ENCODE results near the gene LMOD1.

LMOD1 gene

GRCh38 chr1:201892211-201892610 lies 54.1 kb downstream of the LMOD1 start:
- no peak for DNase-seq (ENCODE audit: low read depth)

- DNase-seq (ENCODE audit: low read depth) = no peak
Measured at GRCh38 chr1:201891451-201892045, 54.8 kb downstream of the LMOD1 start.

DNA sequence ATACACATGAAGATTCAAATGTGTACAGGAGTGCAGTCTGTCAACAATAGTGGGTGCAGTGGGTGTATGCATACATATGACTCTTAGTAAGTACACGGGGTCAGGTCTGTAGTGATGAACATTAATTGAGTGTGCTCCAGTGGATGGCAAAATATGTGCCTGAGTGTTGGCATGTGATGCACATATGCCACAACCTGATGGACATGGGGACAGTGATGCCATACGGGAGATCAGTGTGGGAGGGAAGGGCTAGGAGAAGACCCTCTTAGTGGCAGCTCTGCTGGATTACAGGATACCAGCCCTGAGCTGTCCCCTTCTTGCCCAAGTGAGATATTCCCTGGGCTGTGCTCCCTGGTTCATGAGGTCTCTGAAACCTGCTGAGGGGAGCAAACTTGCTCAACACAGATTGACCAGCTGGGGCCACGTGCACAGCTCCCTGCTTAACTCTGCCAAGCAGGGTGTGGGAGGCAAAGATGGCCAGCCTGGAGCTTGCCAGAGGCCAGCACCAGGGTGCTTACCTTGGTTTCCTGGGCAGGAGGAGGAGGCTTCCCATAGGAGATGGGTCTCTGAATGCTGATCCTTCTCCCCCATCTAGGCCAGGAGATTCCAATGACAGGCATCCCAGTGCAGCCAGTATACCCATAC lies 55.4 kb downstream of the LMOD1 start:
- DNase-seq (ENCODE audit: low read depth) = no peak

DNA sequence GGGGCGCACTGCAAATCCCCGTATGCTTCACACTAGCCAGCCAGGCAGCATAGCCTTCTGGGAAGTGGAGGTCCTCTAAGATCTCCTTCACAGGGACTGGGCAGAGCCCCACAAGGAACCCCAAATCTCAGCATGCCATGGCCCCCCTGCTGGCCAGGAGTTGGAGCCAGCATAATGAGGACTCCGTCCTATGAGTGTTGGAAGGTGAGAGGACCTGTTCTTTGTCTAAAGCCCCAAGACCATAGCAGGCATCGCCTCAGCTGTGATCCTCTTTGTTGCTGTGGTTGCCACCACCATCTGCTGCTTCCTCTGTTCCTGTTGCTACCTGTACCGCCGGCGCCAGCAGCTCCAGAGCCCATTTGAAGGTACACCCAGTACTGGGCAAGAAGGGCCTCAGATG lies 56.1 kb downstream of the LMOD1 start:
- DNase-seq (ENCODE audit: low read depth) = no peak

GRCh38 chr1:201889090-201889968 lies 57.0 kb downstream of the LMOD1 start:
- DNase-seq (ENCODE audit: low read depth) = no peak

DNA sequence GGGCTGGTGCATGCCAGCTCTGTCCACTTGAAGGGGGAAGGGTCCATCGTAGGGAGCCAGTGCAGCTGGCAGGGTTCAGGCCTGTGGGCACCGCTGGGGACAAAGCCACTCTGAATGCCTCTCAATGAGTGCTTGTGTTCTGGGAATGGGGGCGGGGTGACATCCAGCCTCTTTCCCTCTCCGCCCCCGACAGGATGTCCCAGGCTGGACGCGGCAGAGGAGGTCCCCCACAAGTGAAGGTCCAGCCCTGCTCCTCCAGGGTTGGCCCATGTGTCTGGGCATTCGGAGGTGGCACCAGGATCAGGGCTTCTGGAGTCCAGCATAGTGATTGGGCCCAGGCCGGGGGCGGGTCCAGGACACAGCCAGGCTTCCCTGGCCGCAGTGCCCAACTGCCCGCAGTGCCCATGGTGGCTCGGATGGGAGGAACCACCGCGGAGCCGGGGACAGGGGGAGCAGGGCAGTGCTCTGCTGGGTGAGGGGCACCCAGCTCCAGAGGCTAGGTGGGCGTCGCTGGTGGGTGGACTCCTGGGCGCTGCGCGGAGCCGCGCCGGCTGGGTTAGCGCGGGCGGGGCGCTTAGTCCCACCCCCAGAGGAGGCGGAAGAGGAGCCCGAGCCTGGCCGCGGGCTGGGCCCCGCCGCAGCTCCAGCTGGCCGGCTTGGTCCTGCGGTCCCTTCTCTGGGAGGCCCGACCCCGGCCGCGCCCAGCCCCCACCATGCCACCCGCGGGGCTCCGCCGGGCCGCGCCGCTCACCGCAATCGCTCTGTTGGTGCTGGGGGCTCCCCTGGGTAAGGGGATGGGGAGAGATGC lies 57.9 kb downstream of the LMOD1 start, which contains the start of gene SHISA4:
SHISA4 (plus strand) TSS at position 617 of the 808 bp plus-strand sequence; CDS start at position 714, 97 bp downstream.
- no peak for DNase-seq (ENCODE audit: low read depth)

DNA sequence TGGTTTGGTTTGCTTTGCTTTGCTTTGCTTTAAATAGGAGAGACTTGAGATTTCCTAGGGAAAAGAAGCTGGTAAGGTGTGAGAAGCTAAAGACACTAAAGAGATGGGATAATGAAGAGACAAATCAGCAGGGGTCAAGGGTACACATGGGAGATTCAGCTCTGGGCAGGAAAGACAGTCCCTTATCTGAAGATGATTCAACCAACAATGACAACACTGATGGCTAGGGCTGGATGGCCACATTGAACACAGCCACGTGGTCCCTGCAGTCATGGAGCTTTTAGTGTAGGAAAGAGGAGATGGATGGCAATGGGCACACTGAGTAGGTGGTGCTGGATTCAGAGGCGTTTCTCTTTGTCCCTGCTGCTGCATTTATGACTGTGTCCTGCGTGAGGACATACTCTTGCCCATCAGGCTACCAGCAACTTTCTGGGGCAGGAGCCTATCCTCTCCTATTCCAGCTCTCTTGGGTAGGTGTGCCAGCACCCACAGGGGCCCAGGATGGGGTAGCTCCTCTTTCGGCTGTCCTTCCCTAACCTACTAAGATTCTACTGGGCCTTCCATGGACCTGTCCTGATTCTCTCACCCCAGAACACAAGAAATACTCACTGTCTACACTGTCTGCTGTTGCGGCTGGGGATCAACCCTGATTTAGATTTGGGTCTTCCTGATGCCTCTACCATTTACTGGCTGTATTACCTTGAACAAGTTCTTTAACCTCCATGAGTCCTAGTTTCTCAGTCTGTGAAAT lies 59.1 kb downstream of the LMOD1 start:
- DNase-seq (ENCODE audit: low read depth) = no peak

- no peak for DNase-seq (ENCODE audit: low read depth)
Measured at GRCh38 chr1:201886103-201886885, 60.1 kb downstream of the LMOD1 start.

GRCh38 chr1:201885531-201886075 lies 60.7 kb downstream of the LMOD1 start:
- no peak for DNase-seq (ENCODE audit: low read depth)

DNA sequence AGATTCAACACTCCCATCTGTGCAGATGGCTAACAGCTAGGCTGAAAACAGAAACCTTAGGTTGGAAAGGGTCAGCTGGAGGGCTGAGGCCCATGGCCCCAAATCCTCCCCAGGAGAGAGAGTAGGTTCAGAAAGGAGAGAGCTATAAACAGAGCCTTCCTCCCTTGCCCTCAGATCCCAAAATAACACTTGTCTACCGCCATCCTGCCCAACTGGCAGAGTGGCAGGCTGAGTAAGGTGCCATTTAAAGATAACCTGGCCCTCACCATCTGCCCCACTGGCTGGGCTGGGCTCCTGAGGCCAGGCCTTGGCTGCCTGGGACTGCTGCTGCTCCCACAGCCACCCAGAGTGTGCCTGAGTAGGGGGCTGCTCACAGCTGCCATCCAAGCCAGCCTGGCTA lies 61.9 kb downstream of the LMOD1 start:
- no peak for DNase-seq (ENCODE audit: low read depth)

DNA sequence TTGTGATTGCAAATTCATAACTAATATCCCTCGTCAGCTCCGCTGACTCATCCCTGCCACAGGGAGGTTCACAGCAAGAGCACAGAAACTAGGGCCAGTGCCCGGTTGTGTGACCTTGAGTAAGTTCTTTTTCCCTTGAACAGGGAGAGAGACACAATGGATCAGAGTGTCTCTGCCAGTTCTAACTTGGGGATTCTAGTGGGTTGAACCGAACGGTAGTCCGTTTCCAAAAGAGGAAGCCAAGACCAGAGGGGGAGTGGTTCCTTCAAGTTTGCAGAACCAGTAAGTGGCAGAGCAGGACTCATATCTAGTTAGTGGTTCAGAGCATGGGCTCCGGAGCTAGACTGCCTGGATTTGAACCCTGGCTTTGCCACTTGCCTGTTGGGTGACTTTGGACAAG lies 62.6 kb downstream of the LMOD1 start:
- no peak for DNase-seq (ENCODE audit: low read depth)

GRCh38 chr1:201883266-201883665 lies 63.1 kb downstream of the LMOD1 start:
- DNase-seq (ENCODE audit: low read depth) = no peak

GRCh38 chr1:201882665-201883132 lies 63.6 kb downstream of the LMOD1 start:
- no peak for DNase-seq (ENCODE audit: low read depth)

GRCh38 chr1:201881617-201882016 lies 64.7 kb downstream of the LMOD1 start:
- DNase-seq (ENCODE audit: low read depth) = no peak

DNA sequence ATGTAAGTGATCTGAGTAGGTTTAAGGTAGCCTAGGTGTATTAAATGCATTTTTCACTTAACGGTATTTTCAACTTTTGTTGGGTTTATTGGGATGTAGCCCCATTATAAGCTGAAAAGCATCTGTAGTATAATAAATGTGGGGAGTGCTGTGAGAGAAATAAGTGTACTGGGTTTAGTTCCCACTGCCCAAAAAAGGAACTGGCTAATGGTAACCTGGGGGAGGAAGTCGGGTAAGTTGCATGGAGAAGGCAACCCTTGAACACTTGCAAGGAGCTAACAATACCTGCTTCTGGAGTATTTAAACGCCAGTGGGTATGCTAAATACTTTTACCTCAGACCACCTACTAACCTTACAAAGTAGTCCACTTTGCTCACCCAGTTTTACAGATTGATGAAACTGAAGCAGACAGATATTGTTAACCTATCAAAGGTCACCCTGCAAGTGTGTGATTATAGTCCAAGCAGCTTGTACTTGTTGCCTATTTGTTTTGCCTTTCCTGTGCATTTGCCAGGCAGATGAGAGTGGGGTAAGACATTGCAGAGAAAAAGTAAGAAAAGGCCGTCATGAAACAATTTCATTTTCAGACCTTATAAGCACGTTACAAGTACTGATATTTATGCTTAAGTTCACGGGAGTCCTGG lies 65.3 kb downstream of the LMOD1 start:
- no peak for DNase-seq (ENCODE audit: low read depth)

DNA sequence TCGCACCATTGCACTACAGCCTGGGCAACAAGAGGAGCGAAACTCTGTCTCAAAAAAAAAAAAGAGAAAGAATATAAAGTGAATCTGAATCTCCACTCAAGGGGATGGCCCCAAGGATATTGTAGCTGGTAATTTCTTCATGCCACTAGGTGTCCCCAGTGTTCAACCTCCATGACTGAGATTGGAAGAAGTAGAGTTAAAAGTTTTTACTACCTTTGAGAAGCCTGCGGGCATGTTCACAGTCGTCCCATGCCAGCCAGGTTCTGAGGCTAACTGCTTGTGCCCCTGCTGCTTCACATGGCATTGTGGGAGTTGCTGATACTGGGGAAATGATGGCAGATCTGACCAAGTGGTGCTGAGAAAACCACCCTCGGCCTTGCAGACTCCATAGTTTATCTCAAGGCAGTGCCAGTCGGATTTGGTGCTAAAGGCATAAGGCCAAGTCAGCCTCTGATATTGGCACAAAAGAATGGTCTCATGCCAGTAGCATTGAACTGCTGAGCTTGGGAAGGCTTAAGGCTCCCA lies 68.4 kb downstream of the LMOD1 start:
- DNase-seq (ENCODE audit: low read depth) = no peak

DNA sequence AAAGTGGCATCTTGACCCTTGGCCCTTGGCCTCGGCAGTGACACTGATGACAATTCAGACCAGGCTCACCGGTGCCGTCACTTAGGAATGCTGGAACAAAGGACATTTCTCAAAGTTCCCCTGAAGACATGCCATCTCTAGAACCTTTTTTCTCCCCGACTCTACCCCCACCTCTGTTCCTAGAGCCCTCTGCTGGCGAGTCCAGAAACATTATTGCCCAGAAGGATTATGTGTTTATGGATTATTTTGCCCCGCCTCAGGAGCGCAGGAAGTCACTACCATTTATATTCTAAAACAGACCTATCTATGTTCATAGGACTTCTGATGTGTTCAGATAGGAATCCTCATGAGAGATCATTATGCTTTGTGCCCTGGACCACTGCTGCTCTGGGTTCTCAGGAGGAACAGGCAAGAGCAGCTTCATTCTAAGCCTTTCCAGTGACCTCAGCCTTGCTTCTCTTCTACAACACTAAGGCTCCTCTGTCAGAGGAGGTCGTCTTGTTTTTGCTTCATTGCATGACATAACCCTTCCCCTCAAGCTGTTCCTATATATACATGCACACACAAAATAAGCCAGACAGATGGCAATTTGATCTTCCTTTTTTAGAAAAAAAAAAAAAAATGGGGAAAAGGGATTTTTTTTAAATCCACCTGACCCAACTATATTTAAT lies 70.1 kb downstream of the LMOD1 start:
- DNase-seq (ENCODE audit: low read depth) = no peak

- DNase-seq (ENCODE audit: low read depth) = no peak
Measured at GRCh38 chr1:201874672-201875071, 71.7 kb downstream of the LMOD1 start.

DNA sequence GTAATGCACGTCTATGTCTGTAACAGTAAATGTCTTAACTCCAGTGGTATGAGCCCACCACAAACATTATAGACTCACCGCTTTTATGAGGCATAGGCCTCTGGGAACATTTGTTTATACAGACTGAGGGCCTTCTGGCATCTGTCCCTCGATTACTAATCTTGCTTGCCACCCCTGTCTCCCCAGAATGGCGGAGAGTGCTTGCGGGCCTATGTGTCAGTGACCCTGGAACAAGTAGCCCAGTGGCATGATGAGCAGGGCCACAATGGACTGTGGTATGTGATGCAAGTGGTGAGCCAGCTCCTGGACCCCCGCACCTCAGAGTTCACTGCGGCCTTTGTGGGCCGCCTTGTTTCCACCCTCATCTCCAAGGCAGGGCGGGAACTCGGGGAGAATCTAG lies 76.0 kb downstream of the LMOD1 start:
- no peak for DNase-seq (ENCODE audit: low read depth)
